GM23338 (cell line): Measurements from ENCODE around the gene LDLRAD2. TPM values are rescaled to one million over a fixed set of nuclear protein-coding genes. Genes with fewer than 3 reads are reported as not detected.

Source experiments
- ATAC-seq: fragments of 200-7000 bp; cut with Tn5 transposase; 3 replicates; pipeline ENCODE4 v1.9.1; 2020
- DNase-seq: peaks from one replicate; pipeline ENCODE4 v3.0.0-alpha.2; 2015; ENCODE audit warnings: low spot score
- H2AFZ ChIP-seq: fragments of 200-600 bp; sonication (generic); 2 replicates; pipeline ENCODE4 v1.8.0; 2016; ENCODE audit warnings: antibody characterized with exemption, mild to moderate bottlenecking, moderate library complexity
- H3F3A ChIP-seq: fragments of 200-600 bp; sonication (generic); replicated peaks from 2 replicates; pipeline ENCODE4 v1.8.0; 2017; ENCODE audit warnings: antibody characterized with exemption, mixed run types, low read depth
- H3K27ac ChIP-seq: fragments of 200-600 bp; sonication (generic); 2 replicates; pipeline ENCODE4 v1.6.1; 2016; ENCODE audit warnings: low read depth
- H3K27me3 ChIP-seq: fragments of 200-600 bp; sonication (generic); 2 replicates; pipeline ENCODE4 v1.8.0; 2016; ENCODE audit warnings: mild to moderate bottlenecking, mixed run types, moderate library complexity; ENCODE audit not compliant: insufficient read depth
- H3K36me3 ChIP-seq: fragments of 200-600 bp; sonication (generic); 2 replicates; pipeline ENCODE4 v1.8.0; 2016; ENCODE audit warnings: mild to moderate bottlenecking; ENCODE audit not compliant: insufficient read depth
- H3K4me1 ChIP-seq: fragments of 200-600 bp; sonication (generic); 2 replicates; pipeline ENCODE4 v1.8.0; 2016; ENCODE audit warnings: mild to moderate bottlenecking, moderate library complexity; ENCODE audit not compliant: insufficient read depth
- H3K4me2 ChIP-seq: fragments of 200-600 bp; sonication (generic); 2 replicates; pipeline ENCODE4 v1.7.1; 2017; ENCODE audit warnings: mixed run types
- H3K4me3 ChIP-seq: fragments of 200-600 bp; sonication (generic); 2 replicates; pipeline ENCODE4 v1.6.1; 2016; ENCODE audit warnings: mixed run types
- H3K79me2 ChIP-seq: fragments of 200-600 bp; sonication (generic); replicated peaks from 2 replicates; pipeline ENCODE4 v1.8.0; 2017; ENCODE audit warnings: mild to moderate bottlenecking; ENCODE audit not compliant: insufficient read depth
- H3K9me2 ChIP-seq: fragments of 200-600 bp; sonication (generic); 2 replicates; pipeline ENCODE4 v1.8.0; 2017; ENCODE audit not compliant: insufficient read depth
- H4K20me1 ChIP-seq: fragments of 200-600 bp; sonication (generic); replicated peaks from 2 replicates; pipeline ENCODE4 v1.8.0; 2017; ENCODE audit warnings: mild to moderate bottlenecking; ENCODE audit not compliant: insufficient read depth
- H3K27ac Mint-ChIP-seq: 2 replicates; pipeline ENCODE4 v1.8.0; 2020; ENCODE audit warnings: inconsistent platforms, mild to moderate bottlenecking, moderate library complexity, mixed read lengths
- H3K27me3 Mint-ChIP-seq: 3 replicates; pipeline ENCODE4 v1.8.0; 2022; ENCODE audit warnings: low read depth, mild to moderate bottlenecking, moderate library complexity, mixed read lengths, inconsistent platforms; ENCODE audit not compliant: insufficient read depth, poor library complexity
- H3K36me3 Mint-ChIP-seq: 3 replicates; pipeline ENCODE4 v1.8.0; 2021; ENCODE audit warnings: low read depth, mild to moderate bottlenecking, inconsistent platforms, moderate library complexity, mixed read lengths
- H3K4me1 Mint-ChIP-seq: 3 replicates; pipeline ENCODE4 v1.8.0; 2020; ENCODE audit warnings: mild to moderate bottlenecking, inconsistent platforms, mixed read lengths
- H3K4me3 Mint-ChIP-seq: 3 replicates; pipeline ENCODE4 v1.8.0; 2021; ENCODE audit warnings: moderate library complexity, mild to moderate bottlenecking, inconsistent platforms, mixed read lengths
- H3K9me3 Mint-ChIP-seq: 3 replicates; pipeline ENCODE4 v1.8.0; 2020; ENCODE audit warnings: moderate library complexity, mild to moderate bottlenecking, inconsistent platforms, mixed read lengths
- CREB1 ChIP-seq: fragments of 250-450 bp; sonication (Bioruptor Pico); IDR thresholded peaks from 2 replicates; pipeline ENCODE4 v1.5.0; 2020; ENCODE audit warnings: low read depth, mild to moderate bottlenecking, moderate library complexity
- CTCF ChIP-seq, 2 experiments: fragments of 200-600 bp in 1 of 2; sonication (generic) in 1 of 2; conservative IDR thresholded peaks; 2 replicates each; pipeline versions ENCODE4 v1.5.1 to v1.6.1; 2016 to 2017; ENCODE audit warnings: antibody characterized with exemption in 2 of 2, low read depth in 2 of 2, mild to moderate bottlenecking in 2 of 2, moderate library complexity in 1 of 2
- ETS1 ChIP-seq: IDR thresholded peaks from 2 replicates; pipeline ENCODE4 v1.6.1; 2016; ENCODE audit warnings: antibody characterized with exemption
- JUNB ChIP-seq: IDR thresholded peaks from one replicate; pipeline ENCODE4 v1.6.1; 2016; ENCODE audit warnings: antibody characterized with exemption; ENCODE audit not compliant: unreplicated experiment
- NANOG ChIP-seq: IDR thresholded peaks from 2 replicates; pipeline ENCODE4 v1.6.1; 2016; ENCODE audit warnings: antibody characterized with exemption, borderline replicate concordance
- POLR2AphosphoS5 ChIP-seq: IDR thresholded peaks from 2 replicates; pipeline ENCODE4 v1.6.1; 2016; ENCODE audit warnings: antibody characterized with exemption, low read depth
- REST ChIP-seq: IDR thresholded peaks from one replicate; pipeline ENCODE4 v1.6.1; 2018; ENCODE audit warnings: antibody characterized with exemption; ENCODE audit not compliant: unreplicated experiment
- STAT1 ChIP-seq: IDR thresholded peaks from one replicate; pipeline ENCODE4 v1.6.1; 2016; ENCODE audit warnings: antibody characterized with exemption; ENCODE audit not compliant: unreplicated experiment
- ZNF114 ChIP-seq: fragments of 250-450 bp; sonication (Bioruptor Pico); IDR thresholded peaks from 2 replicates; pipeline ENCODE4 v1.5.0; 2020; ENCODE audit warnings: mild to moderate bottlenecking, moderate library complexity
- ZNF331 ChIP-seq: fragments of 250-450 bp; sonication (Bioruptor Pico); IDR thresholded peaks from 2 replicates; pipeline ENCODE4 v1.5.0; 2020; ENCODE audit warnings: low read depth, mild to moderate bottlenecking, moderate library complexity
- polyA plus RNA-seq: library from polyadenylated mRNA; unstranded; fragments of >200 nt; fragmentation: Nextera tagmentation; extraction: Ambion mirVana; gene quantifications from 2 replicates; pipeline ENCODE4 v1.2.1, GENCODE V29; 2016
- total RNA-seq: library from RNA; depleted of rRNA; stranded (reverse); fragments of >200 nt; shearing (Covaris generic); gene quantifications from 2 replicates; pipeline ENCODE4 v1.2.3, GENCODE V29; 2014

The LDLRAD2 gene
- total and polyA plus RNA-seq, 2 experiments from 2014 or later = 1.6 to 5.8 TPM

GRCh38 chr1:21859669-21860179, 47.7 kb downstream of the LDLRAD2 start (continued):
- TF ChIP-seq REST (no peak), JUNB (no peak), ETS1 (no peak), POLR2AphosphoS5 (no peak), ZNF331 (CRISPR knock-in tag) (no peak)

GRCh38 chr1:21860971-21861370, 48.9 kb downstream of the LDLRAD2 start:
- Histone ChIP-seq H3K4me1 (no peaks in the 10 kb centered on the region; the same call in 1 of the 2 replicates), H3K27me3 (no peaks in the 10 kb centered on the region), H3K79me2 (no peaks in the 10 kb centered on the region), H3K9me2 (no peaks in the 10 kb centered on the region), H3F3A (no peaks in the 10 kb centered on the region), H4K20me1 (no peaks in the 10 kb centered on the region), H3K4me3 (no peak overlapping the region), H2AFZ (no peak overlapping the region), H3K4me2 (no peak overlapping the region), H3K36me3 (peaks cover 5% of the 10 kb centered on the region; the same call in 1 of the 2 replicates), H3K27ac (no peak overlapping the region)
- Mint-ChIP-seq H3K4me1 (peaks cover 5% of the 10 kb centered on the region), H3K27ac (no peak overlapping the region), H3K4me3 (no peak overlapping the region), H3K9me3 (no peaks in the 10 kb centered on the region), H3K36me3 (peaks cover 57% of the 10 kb centered on the region), H3K27me3 (peaks cover 9% of the 10 kb centered on the region)
- no peak for TF ChIP-seq STAT1
- no peak for TF ChIP-seq CTCF (conservative IDR thresholded peaks at IDR 0.05; ENCODE audit: low read depth in 2 of 2)
- TF ChIP-seq ZNF331 (CRISPR knock-in tag) = no peak
- no peak for TF ChIP-seq NANOG
- TF ChIP-seq ETS1 = no peak
- no peak for TF ChIP-seq JUNB
- no peak for TF ChIP-seq POLR2AphosphoS5
- no peak for TF ChIP-seq CREB1
- TF ChIP-seq REST = no peak
- no peak for TF ChIP-seq ZNF114 (CRISPR knock-in tag)
- no peak for ATAC-seq
- DNase-seq = no peak
